ENCODE measurements around the gene CYB561D1.

- TF ChIP-seq CTCF (IDR thresholded peaks at IDR 0.05) (no peak), POLR2A (IDR thresholded peaks at IDR 0.05) (no peak)
Measured at GRCh38 chr1:109488696-109489095, 5.2 kb upstream of the CYB561D1 start.
